Measurements from ENCODE around the gene ILDR2. TPM values are rescaled to one million over a fixed set of nuclear protein-coding genes. Genes with fewer than 3 reads are reported as not detected.

Gene ILDR2
- total RNA-seq, 1 donor from 2014 or later: 3.6 TPM

GRCh38 chr1:166870584-166870983 is 104.8 kb downstream of the ILDR2 start:
- no peak overlapping the region for H3K4me3 ChIP-seq
- peaks cover 21% of the 10 kb centered on the region for H3K36me3 ChIP-seq
- intact Hi-C loops (cut with micrococcal nuclease): no loop called here
- H3K4me1 ChIP-seq: peaks cover 45% of the 10 kb centered on the region
- no peak for DNase-seq
- no peak overlapping the region for H3K27ac ChIP-seq (replicated peaks)
- no peaks in the 10 kb centered on the region for H3K27me3 ChIP-seq (ENCODE audit: low read depth)
- TF ChIP-seq CTCF (IDR thresholded peaks at IDR 0.05; ENCODE audit: borderline replicate concordance): no peak
- no peaks in the 10 kb centered on the region for H3K9me3 ChIP-seq (replicated peaks)

- TF ChIP-seq CTCF (IDR thresholded peaks at IDR 0.05; ENCODE audit: borderline replicate concordance): no peak
These were observed 105.8 kb downstream of the ILDR2 start for GRCh38 chr1:166869318-166870099.

GRCh38 chr1:166868639-166869038 is 106.7 kb downstream of the ILDR2 start:
- H3K9me3 ChIP-seq (replicated peaks): no peaks in the 10 kb centered on the region
- no peak overlapping the region for H3K4me3 ChIP-seq
- intact Hi-C loops (cut with micrococcal nuclease): no loop called here
- no peaks in the 10 kb centered on the region for H3K27me3 ChIP-seq (ENCODE audit: low read depth)
- no peak for TF ChIP-seq CTCF (IDR thresholded peaks at IDR 0.05; ENCODE audit: borderline replicate concordance)
- H3K4me1 ChIP-seq: peaks cover 26% of the 10 kb centered on the region
- H3K27ac ChIP-seq (replicated peaks): no peak overlapping the region
- no peak for DNase-seq
- peaks cover 33% of the 10 kb centered on the region for H3K36me3 ChIP-seq

More at GRCh38 chr1:166869318-166870099, 105.8 kb downstream of the ILDR2 start:
- H3K27me3 ChIP-seq (ENCODE audit: low read depth): no peaks in the 10 kb centered on the region
- intact Hi-C loops (cut with micrococcal nuclease): no loop called here
- no peak overlapping the region for H3K27ac ChIP-seq (replicated peaks)
- H3K9me3 ChIP-seq (replicated peaks): no peaks in the 10 kb centered on the region
- H3K4me3 ChIP-seq: no peak overlapping the region
- H3K36me3 ChIP-seq: peaks cover 24% of the 10 kb centered on the region
- H3K4me1 ChIP-seq: peaks cover 34% of the 10 kb centered on the region
- no peak for DNase-seq

- peaks cover 14% of the 10 kb centered on the region for H3K4me1 ChIP-seq
- no peak for TF ChIP-seq CTCF (IDR thresholded peaks at IDR 0.05; ENCODE audit: borderline replicate concordance)
- no peaks in the 10 kb centered on the region for H3K27me3 ChIP-seq (ENCODE audit: low read depth)
- H3K4me3 ChIP-seq: no peak overlapping the region
- intact Hi-C loops (cut with micrococcal nuclease): no loop called here
- H3K9me3 ChIP-seq (replicated peaks): no peaks in the 10 kb centered on the region
- peaks cover 59% of the 10 kb centered on the region for H3K36me3 ChIP-seq
- no peak for DNase-seq
- H3K27ac ChIP-seq (replicated peaks): no peak overlapping the region
These were observed 109.4 kb downstream of the ILDR2 start for GRCh38 chr1:166865926-166866325.

GRCh38 chr1:166859597-166859996 is 115.7 kb downstream of the ILDR2 start:
- Histone ChIP-seq H3K36me3 (peaks cover 90% of the 10 kb centered on the region), H3K27ac (replicated peaks) (no peak overlapping the region)
- intact Hi-C loops (cut with micrococcal nuclease): no loop called here

More at GRCh38 chr1:166859597-166859996, 115.7 kb downstream of the ILDR2 start:
- no peak for DNase-seq
- peaks cover 17% of the 10 kb centered on the region for H3K4me1 ChIP-seq
- H3K4me3 ChIP-seq: no peak overlapping the region
- no peak for TF ChIP-seq CTCF (IDR thresholded peaks at IDR 0.05; ENCODE audit: borderline replicate concordance)
- no peaks in the 10 kb centered on the region for H3K9me3 ChIP-seq (replicated peaks)
- no peaks in the 10 kb centered on the region for H3K27me3 ChIP-seq (ENCODE audit: low read depth)
